ENCODE measurements around the gene GMEB2.

Gene GMEB2

DNA sequence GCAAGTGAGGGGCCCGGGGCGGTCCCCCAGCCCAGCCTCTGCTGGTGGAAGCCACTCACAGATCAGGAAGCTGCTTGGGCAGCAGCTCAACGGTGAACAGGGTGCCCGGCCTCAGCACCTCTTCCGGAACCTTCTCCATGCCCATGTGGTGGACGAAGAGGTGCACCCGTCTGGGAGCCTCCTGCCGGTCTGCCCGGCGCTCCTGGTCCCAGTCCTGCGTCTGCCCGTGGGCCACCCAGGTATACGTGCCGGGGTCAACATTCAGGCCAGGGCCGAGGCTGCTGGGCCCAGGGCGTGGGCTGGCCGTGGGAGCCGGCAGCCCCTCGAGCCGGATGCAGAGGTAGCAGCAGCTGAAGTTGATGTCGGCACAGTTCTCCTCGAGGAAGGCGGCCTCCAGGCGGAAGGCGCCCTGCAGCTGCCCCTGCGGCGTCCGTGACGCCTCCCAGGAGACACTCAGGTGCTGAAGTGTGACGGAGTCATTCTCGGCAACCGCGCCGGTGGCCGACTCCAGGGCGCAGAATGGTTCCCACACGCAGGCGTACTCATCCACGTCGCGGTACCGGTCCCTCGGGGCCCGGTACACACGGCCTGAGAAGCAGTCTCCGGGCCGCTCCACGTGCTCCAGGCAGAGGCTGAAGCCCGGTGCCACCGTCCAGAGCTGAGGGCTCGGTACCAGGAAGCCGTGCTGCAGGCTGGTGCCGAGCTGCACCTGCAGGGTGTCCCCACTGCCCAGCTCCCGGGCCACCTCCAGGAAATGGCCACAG lies 64.3 kb downstream of the GMEB2 start:
- Histone ChIP-seq H3K27ac (replicated peaks; ENCODE audit: low read length) (no peak overlapping the region), H3K9ac (ENCODE audit: low read depth, low read length, poor library complexity) (no peak overlapping the region), H4K8ac (ENCODE audit: low read depth, low read length) (no peak overlapping the region), H3K18ac (ENCODE audit: low read length) (no peak overlapping the region), H3K27me3 (ENCODE audit: control insufficient read depth in 3 of 3, insufficient read depth in 3 of 3, low read depth in 1 of 3, low read length in 3 of 3) (no peaks in the 10 kb centered on the region), H3K4me2 (ENCODE audit: insufficient read depth, low read length, poor library complexity, severe bottlenecking) (no peak overlapping the region), H2BK120ac (ENCODE audit: low read depth, low read length) (no peak overlapping the region), H2BK5ac (ENCODE audit: low read length) (no peak overlapping the region), H3K23ac (ENCODE audit: low read depth, low read length, poor library complexity) (peak overlapping the region; percentile 31), H3K79me1 (ENCODE audit: low read depth, low read length) (peaks cover 1% of the 10 kb centered on the region), H3K4me3 (ENCODE audit: low read length in 2 of 2) (no peak overlapping the region), H3K14ac (ENCODE audit: low read length) (no peak overlapping the region), H2BK12ac (ENCODE audit: low read length) (peak overlapping the region; percentile 41), H2BK15ac (ENCODE audit: low read length) (no peak overlapping the region), H4K91ac (ENCODE audit: low read depth, low read length, poor library complexity) (no peak overlapping the region), H2AK5ac (ENCODE audit: low read depth, low read length) (no peak overlapping the region), H3K4me1 (ENCODE audit: control insufficient read depth in 2 of 2, insufficient read depth in 1 of 2, low read depth in 1 of 2, low read length in 2 of 2) (no peaks in the 10 kb centered on the region), H3K36me3 (replicated peaks in 1 of 2; ENCODE audit: control insufficient read depth in 2 of 2, insufficient read depth in 2 of 2, low read length in 2 of 2) (no peaks in the 10 kb centered on the region), H2AFZ (ENCODE audit: low read length) (no peak overlapping the region), H3K4ac (ENCODE audit: low read length) (no peak overlapping the region), H3K9me3 (replicated peaks in 1 of 2; ENCODE audit: control insufficient read depth in 2 of 2, insufficient read depth in 1 of 2, low read depth in 1 of 2, low read length in 2 of 2) (no peaks in the 10 kb centered on the region)
- no peak for DNase-seq (ENCODE audit: low spot score)
- WGBS, 2 donors (ENCODE audit: extremely low coverage in 2 of 2, insufficient read length in 2 of 2, insufficient replicate concordance in 1 of 2): no CpG with 5 or more reads among the region's 54 CpGs

DNA sequence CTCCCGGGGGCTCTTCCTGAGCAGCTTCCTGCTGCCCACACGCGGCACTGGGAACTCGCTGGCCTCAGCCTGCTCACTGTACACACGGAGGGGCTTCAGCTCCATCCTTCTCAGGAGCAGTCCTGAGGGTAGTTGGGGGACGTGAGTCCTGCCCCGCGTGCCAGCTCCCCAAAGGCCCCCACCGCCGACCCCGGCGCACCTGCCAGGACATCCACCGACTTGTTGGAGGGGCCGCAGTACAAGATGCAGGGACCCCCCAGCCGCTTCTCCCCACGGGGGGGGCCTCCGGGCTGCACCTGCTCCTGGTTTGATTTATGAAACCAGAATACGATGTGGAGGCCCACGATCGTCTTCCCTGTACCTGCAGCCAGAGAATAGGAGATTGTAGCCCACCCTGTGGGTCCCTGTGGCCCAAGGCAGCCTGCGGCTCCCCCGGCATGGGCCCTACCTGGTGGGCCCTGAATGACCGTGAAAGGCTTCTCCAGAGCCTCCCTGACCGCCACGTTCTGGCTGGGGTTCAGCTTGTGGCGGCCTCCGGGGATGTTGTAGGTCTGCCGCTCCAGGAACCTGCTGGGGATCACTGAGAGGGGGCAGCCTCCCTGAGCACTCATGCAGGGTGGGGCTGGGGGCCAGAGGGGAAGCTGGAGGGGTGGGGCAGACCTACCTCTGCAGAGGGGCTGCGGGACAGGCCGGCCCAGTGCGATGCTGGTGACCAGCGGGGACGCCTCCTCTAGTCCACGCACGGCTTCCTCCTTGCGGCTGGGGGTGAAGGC lies 65.1 kb downstream of the GMEB2 start:
- H3K79me1 ChIP-seq (ENCODE audit: low read depth, low read length): peaks cover 1% of the 10 kb centered on the region
- no peak overlapping the region for H3K14ac ChIP-seq (ENCODE audit: low read length)

DNA sequence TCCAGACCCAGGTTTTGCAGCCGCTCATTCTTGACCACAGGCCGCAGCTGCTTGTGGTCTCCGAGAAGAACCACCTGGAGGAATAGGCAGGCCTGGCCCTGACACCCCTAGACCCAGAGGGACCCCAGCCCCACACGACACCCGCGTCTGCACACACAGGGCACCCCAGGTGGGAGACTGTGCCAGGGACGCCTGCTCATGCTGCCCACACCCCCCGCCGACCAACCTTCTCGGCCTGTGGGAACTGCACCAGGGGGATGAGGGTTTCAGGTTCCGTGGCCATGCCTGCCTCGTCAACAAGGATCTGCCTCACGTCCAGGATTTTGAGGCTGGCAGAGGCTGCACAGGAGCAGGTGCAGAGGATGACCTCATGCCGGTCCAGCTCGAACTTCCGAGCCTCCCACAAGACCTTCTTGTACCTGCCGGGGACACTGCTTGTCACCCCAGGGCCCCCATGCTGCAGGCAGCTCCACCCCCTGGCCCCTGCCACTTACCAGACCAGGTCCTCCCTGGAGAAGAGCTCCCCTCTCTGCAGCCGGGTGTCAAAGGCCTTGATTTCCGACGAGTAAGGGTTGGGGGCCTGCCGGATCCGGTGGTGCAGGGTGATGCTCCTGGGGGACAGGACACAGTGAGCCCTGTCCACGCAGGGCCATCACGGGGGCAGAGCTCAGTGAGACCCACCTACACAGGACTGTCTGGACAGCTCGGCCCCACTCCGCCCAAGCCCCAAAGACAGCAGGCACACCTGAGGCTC lies 65.9 kb downstream of the GMEB2 start:
- Histone ChIP-seq H2AFZ (ENCODE audit: low read length) (no peak overlapping the region), H4K8ac (ENCODE audit: low read depth, low read length) (no peak overlapping the region), H3K4ac (ENCODE audit: low read length) (no peak overlapping the region), H3K14ac (ENCODE audit: low read length) (peak overlapping the region; percentile 89), H3K79me1 (ENCODE audit: low read depth, low read length) (peaks cover 1% of the 10 kb centered on the region), H2BK12ac (ENCODE audit: low read length) (peak overlapping the region; percentile 10), H2BK15ac (ENCODE audit: low read length) (no peak overlapping the region), H3K4me1 (ENCODE audit: control insufficient read depth in 2 of 2, insufficient read depth in 1 of 2, low read depth in 1 of 2, low read length in 2 of 2) (peaks cover 8 to 10% of the 10 kb centered on the region in 2 donors), H3K27ac (replicated peaks; ENCODE audit: low read length) (no peak overlapping the region), H2BK5ac (ENCODE audit: low read length) (no peak overlapping the region), H3K27me3 (ENCODE audit: control insufficient read depth in 3 of 3, insufficient read depth in 3 of 3, low read depth in 1 of 3, low read length in 3 of 3) (no peaks in the 10 kb centered on the region), H3K18ac (ENCODE audit: low read length) (peak overlapping the region; percentile 38), H3K9me3 (replicated peaks in 1 of 2; ENCODE audit: control insufficient read depth in 2 of 2, insufficient read depth in 1 of 2, low read depth in 1 of 2, low read length in 2 of 2) (no peaks in the 10 kb centered on the region), H2BK120ac (ENCODE audit: low read depth, low read length) (no peak overlapping the region), H3K4me3 (ENCODE audit: low read length in 2 of 2) (peak overlapping the region in 1 of 2 donors; percentile 37), H3K23ac (ENCODE audit: low read depth, low read length, poor library complexity) (peak overlapping the region; percentile 65), H3K4me2 (ENCODE audit: insufficient read depth, low read length, poor library complexity, severe bottlenecking) (no peak overlapping the region), H3K36me3 (replicated peaks in 1 of 2; ENCODE audit: control insufficient read depth in 2 of 2, insufficient read depth in 2 of 2, low read length in 2 of 2) (no peaks in the 10 kb centered on the region), H4K91ac (ENCODE audit: low read depth, low read length, poor library complexity) (no peak overlapping the region), H2AK5ac (ENCODE audit: low read depth, low read length) (peak overlapping the region; percentile 81), H3K9ac (ENCODE audit: low read depth, low read length, poor library complexity) (no peak overlapping the region)
- no peak for DNase-seq (ENCODE audit: low spot score)
- WGBS, 2 donors (ENCODE audit: extremely low coverage in 2 of 2, insufficient read length in 2 of 2, insufficient replicate concordance in 1 of 2): no CpG with 5 or more reads among the region's 26 CpGs

More for the DNA sequence above, 65.1 kb downstream of the GMEB2 start:
- H3K36me3 ChIP-seq (replicated peaks in 1 of 2; ENCODE audit: control insufficient read depth in 2 of 2, insufficient read depth in 2 of 2, low read length in 2 of 2): no peaks in the 10 kb centered on the region
- H3K9me3 ChIP-seq (replicated peaks in 1 of 2; ENCODE audit: control insufficient read depth in 2 of 2, insufficient read depth in 1 of 2, low read depth in 1 of 2, low read length in 2 of 2): no peaks in the 10 kb centered on the region
- WGBS, 2 donors (ENCODE audit: extremely low coverage in 2 of 2, insufficient read length in 2 of 2, insufficient replicate concordance in 1 of 2): no CpG with 5 or more reads among the region's 36 CpGs
- no peak overlapping the region for H3K4me2 ChIP-seq (ENCODE audit: insufficient read depth, low read length, poor library complexity, severe bottlenecking)
- no peak overlapping the region for H3K4me3 ChIP-seq (ENCODE audit: low read length in 2 of 2)
- no peaks in the 10 kb centered on the region for H3K27me3 ChIP-seq (ENCODE audit: control insufficient read depth in 3 of 3, insufficient read depth in 3 of 3, low read depth in 1 of 3, low read length in 3 of 3)
- peak overlapping the region; percentile 65 for H3K23ac ChIP-seq (ENCODE audit: low read depth, low read length, poor library complexity)
- H2BK5ac ChIP-seq (ENCODE audit: low read length): no peak overlapping the region
- H3K4ac ChIP-seq (ENCODE audit: low read length): no peak overlapping the region
- no peak overlapping the region for H4K8ac ChIP-seq (ENCODE audit: low read depth, low read length)
- H4K91ac ChIP-seq (ENCODE audit: low read depth, low read length, poor library complexity): no peak overlapping the region
- no peak overlapping the region for H3K18ac ChIP-seq (ENCODE audit: low read length)
- no peak overlapping the region for H2BK12ac ChIP-seq (ENCODE audit: low read length)
- H2AK5ac ChIP-seq (ENCODE audit: low read depth, low read length): no peak overlapping the region
- no peak overlapping the region for H2BK120ac ChIP-seq (ENCODE audit: low read depth, low read length)
- no peak overlapping the region for H3K9ac ChIP-seq (ENCODE audit: low read depth, low read length, poor library complexity)
- DNase-seq (ENCODE audit: low spot score): no peak
- peaks cover 7% of the 10 kb centered on the region in 2 donors for H3K4me1 ChIP-seq (ENCODE audit: control insufficient read depth in 2 of 2, insufficient read depth in 1 of 2, low read depth in 1 of 2, low read length in 2 of 2)
- H2BK15ac ChIP-seq (ENCODE audit: low read length): no peak overlapping the region
- H2AFZ ChIP-seq (ENCODE audit: low read length): no peak overlapping the region
- H3K27ac ChIP-seq (replicated peaks; ENCODE audit: low read length): no peak overlapping the region

All from neuronal stem cell (in vitro differentiated cells).